Measurements from ENCODE around the gene ZNF592.

GRCh38 chr15:84715441-84716035 lies 32.9 kb upstream of the ZNF592 start:
- TF ChIP-seq, protein P1, sequence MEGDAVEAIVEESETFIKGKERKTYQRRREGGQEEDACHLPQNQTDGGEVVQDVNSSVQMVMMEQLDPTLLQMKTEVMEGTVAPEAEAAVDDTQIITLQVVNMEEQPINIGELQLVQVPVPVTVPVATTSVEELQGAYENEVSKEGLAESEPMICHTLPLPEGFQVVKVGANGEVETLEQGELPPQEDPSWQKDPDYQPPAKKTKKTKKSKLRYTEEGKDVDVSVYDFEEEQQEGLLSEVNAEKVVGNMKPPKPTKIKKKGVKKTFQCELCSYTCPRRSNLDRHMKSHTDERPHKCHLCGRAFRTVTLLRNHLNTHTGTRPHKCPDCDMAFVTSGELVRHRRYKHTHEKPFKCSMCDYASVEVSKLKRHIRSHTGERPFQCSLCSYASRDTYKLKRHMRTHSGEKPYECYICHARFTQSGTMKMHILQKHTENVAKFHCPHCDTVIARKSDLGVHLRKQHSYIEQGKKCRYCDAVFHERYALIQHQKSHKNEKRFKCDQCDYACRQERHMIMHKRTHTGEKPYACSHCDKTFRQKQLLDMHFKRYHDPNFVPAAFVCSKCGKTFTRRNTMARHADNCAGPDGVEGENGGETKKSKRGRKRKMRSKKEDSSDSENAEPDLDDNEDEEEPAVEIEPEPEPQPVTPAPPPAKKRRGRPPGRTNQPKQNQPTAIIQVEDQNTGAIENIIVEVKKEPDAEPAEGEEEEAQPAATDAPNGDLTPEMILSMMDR (IDR thresholded peaks at IDR 0.05): no peak
- no peak for TF ChIP-seq POLR2A (IDR thresholded peaks at IDR 0.05)
